ENCODE results near the gene CCR9. TPM values are rescaled to one million over a fixed set of nuclear protein-coding genes. Genes with fewer than 3 reads are reported as not detected.

CCR9 gene
- polyA plus RNA-seq, 3 donors = not detected

- Mint-ChIP-seq H3K27me3 (ENCODE audit: low read depth in 3 of 3) (peaks cover 0 to 4% (median 2%) of the 10 kb centered on the region in 3 donors), H3K9me3 (peaks cover 5 to 12% (median 9%) of the 10 kb centered on the region in 7 donors), H3K4me1 (peaks cover 9% of the 10 kb centered on the region), H3K36me3 (no peaks in the 10 kb centered on the region), H3K4me3 (no peak overlapping the region), H3K27ac (no peak overlapping the region)
- intact Hi-C loops (cut with micrococcal nuclease) = no loop called here
- no peaks in the 10 kb centered on the region for H3K79me2 ChIP-seq (ENCODE audit: insufficient read depth, low read length)
- H3K9me3 ChIP-seq (replicated peaks in 1 of 2; ENCODE audit: control insufficient read depth in 1 of 2, insufficient read depth in 1 of 2, low read length in 2 of 2) = peaks cover 5% of the 10 kb centered on the region in 2 donors
- WGBS (ENCODE audit: insufficient coverage) = 80% methylated on average over 1 of the region's 4 CpGs
- DNase-seq = no peak
- no peak overlapping the region for H3K9ac ChIP-seq (ENCODE audit: insufficient read depth, low read length, poor library complexity, severe bottlenecking)
- H4K20me1 ChIP-seq (ENCODE audit: insufficient read depth, low read length) = no peaks in the 10 kb centered on the region
- no peak overlapping the region for H3K4me2 ChIP-seq (replicated peaks; ENCODE audit: extremely low read depth, low read length, poor library complexity, severe bottlenecking)
- TF ChIP-seq CTCF (IDR thresholded peaks at IDR 0.05) = no peak
- H3K36me3 ChIP-seq (replicated peaks in 1 of 2; ENCODE audit: control insufficient read depth in 1 of 2, insufficient read depth in 2 of 2, low read length in 2 of 2) = no peaks in the 10 kb centered on the region
- H3K4me3 ChIP-seq (replicated peaks in 1 of 3; ENCODE audit: low read depth in 2 of 3, low read length in 3 of 3) = no peak overlapping the region
- H2AFZ ChIP-seq (ENCODE audit: insufficient read depth, low read depth, low read length, poor library complexity, severe bottlenecking) = no peak overlapping the region
- H3K4me1 ChIP-seq (ENCODE audit: control insufficient read depth in 1 of 2, insufficient read depth in 2 of 2, low read length in 2 of 2) = no peaks in the 10 kb centered on the region
- H3K27me3 ChIP-seq (ENCODE audit: control insufficient read depth in 2 of 2, insufficient read depth in 2 of 2, low read length in 2 of 2) = no peaks in the 10 kb centered on the region
- H3K27ac ChIP-seq (ENCODE audit: low read depth in 1 of 2, low read length in 2 of 2) = no peak overlapping the region
These were observed 25.9 kb upstream of the CCR9 start for GRCh38 chr3:45860481-45860880.

GRCh38 chr3:45861043-45861719 is 25.2 kb upstream of the CCR9 start:
- H3K9me3 ChIP-seq (replicated peaks in 1 of 2; ENCODE audit: control insufficient read depth in 1 of 2, insufficient read depth in 1 of 2, low read length in 2 of 2) = peaks cover 5% of the 10 kb centered on the region in 2 donors
- H3K4me2 ChIP-seq (replicated peaks; ENCODE audit: extremely low read depth, low read length, poor library complexity, severe bottlenecking) = no peak overlapping the region
- no peak for TF ChIP-seq CTCF (IDR thresholded peaks at IDR 0.05)
- no peaks in the 10 kb centered on the region for H3K4me1 ChIP-seq (ENCODE audit: control insufficient read depth in 1 of 2, insufficient read depth in 2 of 2, low read length in 2 of 2)
- H3K27me3 ChIP-seq (ENCODE audit: control insufficient read depth in 2 of 2, insufficient read depth in 2 of 2, low read length in 2 of 2) = no peaks in the 10 kb centered on the region
- H3K36me3 ChIP-seq (replicated peaks in 1 of 2; ENCODE audit: control insufficient read depth in 1 of 2, insufficient read depth in 2 of 2, low read length in 2 of 2) = no peaks in the 10 kb centered on the region
- H3K4me3 ChIP-seq (replicated peaks in 1 of 3; ENCODE audit: low read depth in 2 of 3, low read length in 3 of 3) = no peak overlapping the region
- peaks cover 0 to 4% (median 2%) of the 10 kb centered on the region in 3 donors for H3K27me3 Mint-ChIP-seq (ENCODE audit: low read depth in 3 of 3)
- no peaks in the 10 kb centered on the region for H4K20me1 ChIP-seq (ENCODE audit: insufficient read depth, low read length)
- no peak overlapping the region for H3K9ac ChIP-seq (ENCODE audit: insufficient read depth, low read length, poor library complexity, severe bottlenecking)
- H3K9me3 Mint-ChIP-seq = peaks cover 5 to 10% (median 8%) of the 10 kb centered on the region in 7 donors
- no peak overlapping the region for H3K4me3 Mint-ChIP-seq
- intact Hi-C loops (cut with micrococcal nuclease) = no loop called here
- no peak overlapping the region for H3K27ac ChIP-seq (ENCODE audit: low read depth in 1 of 2, low read length in 2 of 2)
- H3K36me3 Mint-ChIP-seq = no peaks in the 10 kb centered on the region
- no peak overlapping the region for H3K27ac Mint-ChIP-seq
- no peaks in the 10 kb centered on the region for H3K79me2 ChIP-seq (ENCODE audit: insufficient read depth, low read length)
- no peak for DNase-seq
- WGBS (ENCODE audit: insufficient coverage) = no CpG with 5 or more reads among the region's 7 CpGs
- no peak overlapping the region for H2AFZ ChIP-seq (ENCODE audit: insufficient read depth, low read depth, low read length, poor library complexity, severe bottlenecking)
- H3K4me1 Mint-ChIP-seq = peaks cover 9% of the 10 kb centered on the region

All from CD14-positive monocyte (primary cell).